SU-DHL-6 (cell line): ENCODE results near the gene CNTN4.

Experiments
- CTCF ChIP-seq: fragments of 200-600 bp; sonication (generic); IDR thresholded peaks from one replicate; pipeline ENCODE4 v1.5.1; 2017; ENCODE audit warnings: antibody characterized with exemption, mild to moderate bottlenecking, low read length, moderate library complexity; ENCODE audit not compliant: insufficient read depth, poor library complexity, severe bottlenecking
- EZH2phosphoT487 ChIP-seq: fragments of 200-600 bp; sonication (generic), shearing (Covaris generic); conservative IDR thresholded peaks from 2 replicates; pipeline ENCODE4 v1.6.1; 2018; ENCODE audit warnings: mild to moderate bottlenecking, antibody characterized with exemption, low read length, moderate library complexity, mixed read lengths

DNA sequence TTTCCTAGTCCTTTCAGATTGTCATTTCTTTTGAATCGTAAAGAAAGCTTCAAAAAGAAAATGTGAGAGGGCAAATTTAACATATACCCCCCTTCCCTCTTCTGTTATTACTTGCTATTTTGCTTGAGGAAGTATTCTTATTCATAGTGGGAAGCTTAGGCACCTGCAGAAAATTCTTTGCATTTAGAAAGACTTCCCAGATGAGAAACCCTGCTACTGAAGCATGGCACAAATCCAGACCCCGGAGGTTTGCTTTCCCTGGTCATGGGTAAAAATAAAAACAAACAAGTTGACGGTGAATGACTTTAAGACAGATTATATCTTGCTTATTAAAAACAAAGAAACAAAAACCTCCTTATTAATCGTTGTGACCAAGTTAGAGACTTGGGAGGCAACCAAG is 917.6 kb downstream of the CNTN4 start:
- TF ChIP-seq CTCF (no peak), EZH2phosphoT487 (no peak)
